ENCODE results near the gene SH3BGRL2. TPM values are rescaled to one million over a fixed set of nuclear protein-coding genes. Genes with fewer than 3 reads are reported as not detected.
A peak's percentile ranks its signal among the peaks of the same experiment; 100 is the strongest.

Gene SH3BGRL2
- total RNA-seq, 1 donor = 2.2 TPM

DNA sequence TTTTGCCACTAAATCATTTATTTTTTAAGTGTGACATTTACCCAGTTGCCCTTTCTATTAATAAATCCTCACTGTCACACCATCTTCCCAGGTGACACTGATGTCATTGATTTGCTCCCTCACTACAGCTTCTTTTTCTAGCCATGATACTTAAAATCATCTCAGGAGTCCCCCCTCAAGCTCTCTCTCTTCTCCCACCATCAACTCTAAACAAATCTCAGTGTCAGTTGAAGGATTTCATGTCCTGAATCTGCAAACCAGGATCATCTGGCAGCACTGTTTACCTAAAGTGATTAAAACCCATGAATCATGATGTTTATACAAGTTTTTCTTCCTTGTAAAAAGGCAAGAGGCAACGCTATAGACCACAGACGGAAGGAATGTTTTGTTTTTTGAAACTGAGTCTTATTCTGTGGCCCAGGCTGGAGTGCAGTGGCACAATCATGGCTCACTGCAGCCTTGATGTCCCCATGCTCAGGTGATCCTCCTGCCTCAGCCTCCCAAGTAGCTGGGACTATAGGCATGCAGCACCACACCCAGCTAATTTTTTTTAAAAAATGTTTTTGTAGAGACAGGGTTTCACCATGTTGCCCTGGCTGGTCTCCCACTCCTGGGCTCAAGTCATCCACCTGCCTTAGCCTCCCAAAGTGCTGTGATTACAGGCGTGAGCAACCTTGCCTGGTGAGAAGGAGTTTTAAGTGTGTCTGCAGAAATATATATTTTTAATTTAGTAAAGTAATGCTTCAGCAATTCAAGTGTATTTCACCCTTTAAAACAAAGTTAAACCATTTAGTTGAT lies 30.1 kb upstream of the SH3BGRL2 start:
- no peak overlapping the region for H3K27ac ChIP-seq (ENCODE audit: low read depth, low read length)

DNA sequence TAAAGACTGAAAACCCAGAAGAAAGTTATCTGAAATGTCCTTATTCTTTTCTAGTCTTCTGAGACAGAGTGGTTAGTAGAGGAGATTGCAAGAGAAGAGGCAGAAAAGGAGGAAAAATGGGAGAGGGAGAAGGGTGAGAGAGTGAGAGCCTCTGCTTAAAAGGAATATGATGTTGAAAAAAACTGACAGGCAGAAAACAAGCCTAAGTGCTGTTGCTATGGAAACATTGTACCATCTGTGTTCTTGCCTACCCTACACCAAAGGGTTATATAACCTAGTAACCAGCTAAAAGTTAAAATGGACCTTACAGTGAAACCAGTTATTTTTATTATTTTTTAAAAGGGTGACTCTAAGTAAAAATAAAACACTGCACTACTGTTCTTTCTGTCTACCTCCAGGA lies 28.3 kb upstream of the SH3BGRL2 start:
- TF ChIP-seq, protein P1, sequence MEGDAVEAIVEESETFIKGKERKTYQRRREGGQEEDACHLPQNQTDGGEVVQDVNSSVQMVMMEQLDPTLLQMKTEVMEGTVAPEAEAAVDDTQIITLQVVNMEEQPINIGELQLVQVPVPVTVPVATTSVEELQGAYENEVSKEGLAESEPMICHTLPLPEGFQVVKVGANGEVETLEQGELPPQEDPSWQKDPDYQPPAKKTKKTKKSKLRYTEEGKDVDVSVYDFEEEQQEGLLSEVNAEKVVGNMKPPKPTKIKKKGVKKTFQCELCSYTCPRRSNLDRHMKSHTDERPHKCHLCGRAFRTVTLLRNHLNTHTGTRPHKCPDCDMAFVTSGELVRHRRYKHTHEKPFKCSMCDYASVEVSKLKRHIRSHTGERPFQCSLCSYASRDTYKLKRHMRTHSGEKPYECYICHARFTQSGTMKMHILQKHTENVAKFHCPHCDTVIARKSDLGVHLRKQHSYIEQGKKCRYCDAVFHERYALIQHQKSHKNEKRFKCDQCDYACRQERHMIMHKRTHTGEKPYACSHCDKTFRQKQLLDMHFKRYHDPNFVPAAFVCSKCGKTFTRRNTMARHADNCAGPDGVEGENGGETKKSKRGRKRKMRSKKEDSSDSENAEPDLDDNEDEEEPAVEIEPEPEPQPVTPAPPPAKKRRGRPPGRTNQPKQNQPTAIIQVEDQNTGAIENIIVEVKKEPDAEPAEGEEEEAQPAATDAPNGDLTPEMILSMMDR (IDR thresholded peaks at IDR 0.05; ENCODE audit: extremely low read depth, low read depth, low read length) = no peak
- Histone ChIP-seq H3K9me3 (ENCODE audit: low read depth, low read length) (no peaks in the 10 kb centered on the region), H3K4me3 (ENCODE audit: insufficient read depth, low read length) (no peak overlapping the region), H3K4me2 (ENCODE audit: insufficient read depth, low read length) (no peak overlapping the region), H3K4me1 (ENCODE audit: insufficient read depth, low read length) (peaks cover 29% of the 10 kb centered on the region), H3K79me2 (ENCODE audit: insufficient read depth, low read length) (no peaks in the 10 kb centered on the region), H3K36me3 (ENCODE audit: insufficient read depth, low read length) (no peaks in the 10 kb centered on the region), H4K20me1 (ENCODE audit: insufficient read depth, low read length) (no peaks in the 10 kb centered on the region), H3K27ac (ENCODE audit: low read depth, low read length) (no peak overlapping the region), H2AFZ (ENCODE audit: low read length) (no peak overlapping the region), H3K27me3 (ENCODE audit: insufficient read depth, low read length) (no peaks in the 10 kb centered on the region)
- no peak for DNase-seq (ENCODE audit: insufficient read length, low spot score, missing footprints)

More for the DNA sequence above, 30.1 kb upstream of the SH3BGRL2 start:
- Histone ChIP-seq H3K79me2 (ENCODE audit: insufficient read depth, low read length) (no peaks in the 10 kb centered on the region), H3K27me3 (ENCODE audit: insufficient read depth, low read length) (no peaks in the 10 kb centered on the region), H3K9me3 (ENCODE audit: low read depth, low read length) (no peaks in the 10 kb centered on the region), H3K4me3 (ENCODE audit: insufficient read depth, low read length) (no peak overlapping the region), H4K20me1 (ENCODE audit: insufficient read depth, low read length) (no peaks in the 10 kb centered on the region), H2AFZ (ENCODE audit: low read length) (no peak overlapping the region), H3K36me3 (ENCODE audit: insufficient read depth, low read length) (no peaks in the 10 kb centered on the region), H3K4me2 (ENCODE audit: insufficient read depth, low read length) (peak overlapping the region; percentile 32), H3K4me1 (ENCODE audit: insufficient read depth, low read length) (peaks cover 23% of the 10 kb centered on the region)
- peak; percentile 44 for DNase-seq (ENCODE audit: insufficient read length, low spot score, missing footprints)
- TF ChIP-seq, protein P1 (IDR thresholded peaks at IDR 0.05; ENCODE audit: extremely low read depth, low read depth, low read length) = no peak

DNA sequence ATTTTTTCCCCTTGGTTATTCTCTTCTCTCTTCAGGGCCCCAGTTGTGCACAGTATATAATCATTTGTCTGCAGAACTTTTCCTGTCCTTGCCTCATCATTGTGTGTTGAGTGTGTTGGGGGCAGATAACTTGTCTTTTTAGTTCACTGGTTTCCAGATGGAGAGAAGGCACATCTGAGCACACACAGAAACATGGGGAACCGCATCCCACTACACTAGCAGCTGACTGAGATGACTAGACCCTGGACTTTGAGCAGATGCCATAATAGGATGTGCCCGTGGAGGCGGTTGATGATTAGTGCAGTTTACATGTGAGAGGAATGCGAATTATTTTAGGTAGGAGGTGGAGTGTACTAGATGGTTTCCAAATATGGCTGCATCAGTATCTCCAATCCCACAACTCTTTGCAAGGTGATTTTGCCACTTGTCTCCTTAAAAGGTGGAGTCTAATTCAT lies 26.5 kb upstream of the SH3BGRL2 start:
- peak overlapping the region; percentile 25 for H3K4me2 ChIP-seq (ENCODE audit: insufficient read depth, low read length)
- H3K27ac ChIP-seq (ENCODE audit: low read depth, low read length) = peak overlapping the region; percentile 67
- TF ChIP-seq, protein P1 (IDR thresholded peaks at IDR 0.05; ENCODE audit: extremely low read depth, low read depth, low read length) = no peak
- H3K4me1 ChIP-seq (ENCODE audit: insufficient read depth, low read length) = peaks cover 29% of the 10 kb centered on the region
- no peaks in the 10 kb centered on the region for H3K27me3 ChIP-seq (ENCODE audit: insufficient read depth, low read length)
- H3K79me2 ChIP-seq (ENCODE audit: insufficient read depth, low read length) = no peaks in the 10 kb centered on the region
- H3K4me3 ChIP-seq (ENCODE audit: insufficient read depth, low read length) = no peak overlapping the region
- DNase-seq (ENCODE audit: insufficient read length, low spot score, missing footprints) = peak; percentile 55
- H2AFZ ChIP-seq (ENCODE audit: low read length) = peak overlapping the region; percentile 38
- H3K36me3 ChIP-seq (ENCODE audit: insufficient read depth, low read length) = no peaks in the 10 kb centered on the region
- no peaks in the 10 kb centered on the region for H3K9me3 ChIP-seq (ENCODE audit: low read depth, low read length)
- H4K20me1 ChIP-seq (ENCODE audit: insufficient read depth, low read length) = no peaks in the 10 kb centered on the region

DNA sequence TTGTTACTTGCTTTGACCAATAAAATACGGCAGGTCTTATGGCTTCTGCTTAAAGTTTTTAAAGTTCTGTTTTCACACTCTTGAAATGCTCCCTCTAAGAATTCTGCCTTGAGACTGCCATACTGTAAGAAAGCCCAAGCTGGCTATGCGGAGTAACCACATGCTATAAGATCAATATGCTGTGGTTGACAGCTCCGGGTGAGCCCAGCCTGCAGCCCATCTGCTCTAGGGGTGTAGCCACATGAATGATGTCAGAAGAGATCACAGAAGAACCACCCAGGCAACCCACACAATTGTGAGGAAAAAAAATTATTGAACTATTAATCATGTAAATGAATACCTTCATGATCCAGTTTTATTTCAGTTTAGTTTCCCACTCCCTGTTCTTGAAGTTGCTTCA lies 26.1 kb upstream of the SH3BGRL2 start:
- Histone ChIP-seq H3K4me3 (ENCODE audit: insufficient read depth, low read length) (no peak overlapping the region), H3K4me1 (ENCODE audit: insufficient read depth, low read length) (peaks cover 29% of the 10 kb centered on the region), H2AFZ (ENCODE audit: low read length) (peak overlapping the region; percentile 38), H3K27ac (ENCODE audit: low read depth, low read length) (peak overlapping the region; percentile 10), H4K20me1 (ENCODE audit: insufficient read depth, low read length) (no peaks in the 10 kb centered on the region), H3K79me2 (ENCODE audit: insufficient read depth, low read length) (no peaks in the 10 kb centered on the region), H3K9me3 (ENCODE audit: low read depth, low read length) (no peaks in the 10 kb centered on the region), H3K36me3 (ENCODE audit: insufficient read depth, low read length) (no peaks in the 10 kb centered on the region), H3K4me2 (ENCODE audit: insufficient read depth, low read length) (no peak overlapping the region), H3K27me3 (ENCODE audit: insufficient read depth, low read length) (no peaks in the 10 kb centered on the region)
- TF ChIP-seq, protein P1 (IDR thresholded peaks at IDR 0.05; ENCODE audit: extremely low read depth, low read depth, low read length) = no peak
- peak; percentile 22 for DNase-seq (ENCODE audit: insufficient read length, low spot score, missing footprints)

All from osteoblast (primary cell).